ENCODE measurements around the gene ZFP1. TPM values are rescaled to one million over a fixed set of nuclear protein-coding genes. Genes with fewer than 3 reads are reported as not detected.
A peak's percentile ranks its signal among the peaks of the same experiment; 100 is the strongest.

ZFP1 gene
- total RNA-seq, 1 donor from 2014 or later = 21.8 TPM

- Mint-ChIP-seq H3K36me3 (peaks cover 13% of the 10 kb centered on the region), H3K4me1 (peaks cover 19% of the 10 kb centered on the region), H3K9me3 (peaks cover 6% of the 10 kb centered on the region), H3K4me3 (no peak overlapping the region), H3K27ac (no peak overlapping the region), H3K27me3 (ENCODE audit: low read depth) (no peaks in the 10 kb centered on the region)
- no peak for TF ChIP-seq CTCF (IDR thresholded peaks at IDR 0.05; ENCODE audit: unreplicated experiment)
- DNase-seq (ENCODE audit: low spot score in 2 of 2, unreplicated experiment in 2 of 2) = no peak
These were observed 40.8 kb upstream of the ZFP1 start for GRCh38 chr16:75107505-75107904.

DNA sequence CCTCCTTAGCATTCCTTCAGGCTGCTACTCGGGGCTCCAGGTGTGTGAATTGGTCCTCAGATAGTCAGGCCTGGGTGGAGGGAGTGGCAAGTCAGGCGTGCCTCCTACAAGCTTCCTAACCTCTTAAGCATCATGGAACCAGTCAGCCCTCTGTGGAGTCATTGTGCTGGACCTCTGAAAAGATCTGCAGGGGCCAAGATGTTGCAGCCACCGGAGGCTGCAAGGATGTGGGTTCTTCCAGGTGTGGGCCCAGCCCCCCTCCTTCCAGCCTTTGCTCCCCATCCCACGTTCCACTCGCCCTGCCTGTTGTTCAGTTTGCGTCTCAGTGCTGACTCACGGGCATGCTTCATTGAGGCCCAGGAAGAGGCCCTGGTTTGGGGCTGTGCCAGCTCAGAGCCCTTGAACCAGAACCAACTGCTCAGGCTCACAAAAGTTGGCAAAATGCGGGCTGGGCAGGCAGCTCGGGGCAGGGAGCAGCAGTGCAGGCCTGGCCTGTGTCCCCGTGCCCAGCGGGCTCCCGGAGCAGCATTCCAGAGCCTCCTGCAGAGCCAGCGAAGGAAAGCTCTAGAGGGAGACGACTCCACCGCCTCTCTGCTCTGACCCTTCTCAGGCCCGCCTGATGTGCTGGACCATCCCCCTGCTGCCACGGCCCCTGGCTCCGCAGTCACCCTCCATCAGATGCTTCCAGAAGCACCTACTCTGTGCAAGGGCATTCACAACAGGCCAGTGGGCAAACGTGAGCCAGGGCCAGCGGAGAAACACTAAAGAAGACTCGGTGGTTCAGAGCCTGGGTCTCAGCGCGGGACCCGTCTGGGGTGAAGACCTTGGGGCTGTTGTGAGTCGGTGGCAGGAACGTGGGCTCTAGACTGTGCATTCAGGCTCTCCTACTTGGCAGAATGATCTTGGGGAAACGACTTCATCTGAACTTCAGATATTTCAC is 39.3 kb upstream of the ZFP1 start:
- peaks cover 4% of the 10 kb centered on the region for H3K9me3 Mint-ChIP-seq
- H3K4me1 Mint-ChIP-seq = peaks cover 23% of the 10 kb centered on the region
- no peaks in the 10 kb centered on the region for H3K27me3 Mint-ChIP-seq (ENCODE audit: low read depth)
- peak overlapping the region; percentile 2 for H3K27ac Mint-ChIP-seq
- no peak for DNase-seq (ENCODE audit: low spot score in 2 of 2, unreplicated experiment in 2 of 2)
- H3K4me3 Mint-ChIP-seq = no peak overlapping the region
- peaks cover 11% of the 10 kb centered on the region for H3K36me3 Mint-ChIP-seq
- TF ChIP-seq CTCF (IDR thresholded peaks at IDR 0.05; ENCODE audit: unreplicated experiment) = no peak

- no peaks in the 10 kb centered on the region for H3K9me3 Mint-ChIP-seq
- peaks cover 4% of the 10 kb centered on the region for H3K36me3 Mint-ChIP-seq
- peaks cover 23% of the 10 kb centered on the region for H3K4me1 Mint-ChIP-seq
- H3K27ac Mint-ChIP-seq = peak overlapping the region; percentile 80
- no peaks in the 10 kb centered on the region for H3K27me3 Mint-ChIP-seq (ENCODE audit: low read depth)
- no peak for DNase-seq (ENCODE audit: low spot score in 2 of 2, unreplicated experiment in 2 of 2)
- H3K4me3 Mint-ChIP-seq = no peak overlapping the region
- no peak for TF ChIP-seq CTCF (IDR thresholded peaks at IDR 0.05; ENCODE audit: unreplicated experiment)
These were observed 38.5 kb upstream of the ZFP1 start for GRCh38 chr16:75109732-75110243.

- Mint-ChIP-seq H3K4me3 (peak overlapping the region; percentile 47), H3K9me3 (no peaks in the 10 kb centered on the region), H3K27me3 (ENCODE audit: low read depth) (no peaks in the 10 kb centered on the region), H3K27ac (peak overlapping the region; percentile 80), H3K36me3 (peaks cover 3% of the 10 kb centered on the region), H3K4me1 (peaks cover 23% of the 10 kb centered on the region)
- peak; percentile 67 to 85 for DNase-seq (ENCODE audit: low spot score in 2 of 2, unreplicated experiment in 2 of 2)
- peak; percentile 71 for TF ChIP-seq CTCF (IDR thresholded peaks at IDR 0.05; ENCODE audit: unreplicated experiment)
These were observed 37.4 kb upstream of the ZFP1 start for GRCh38 chr16:75110637-75111513.

GRCh38 chr16:75111514-75111940 is 36.8 kb upstream of the ZFP1 start:
- peaks cover 23% of the 10 kb centered on the region for H3K4me1 Mint-ChIP-seq
- TF ChIP-seq CTCF (IDR thresholded peaks at IDR 0.05; ENCODE audit: unreplicated experiment) = no peak
- peaks cover 3% of the 10 kb centered on the region for H3K36me3 Mint-ChIP-seq
- H3K27ac Mint-ChIP-seq = no peak overlapping the region
- no peaks in the 10 kb centered on the region for H3K9me3 Mint-ChIP-seq
- H3K27me3 Mint-ChIP-seq (ENCODE audit: low read depth) = no peaks in the 10 kb centered on the region
- H3K4me3 Mint-ChIP-seq = no peak overlapping the region
- DNase-seq (ENCODE audit: low spot score in 2 of 2, unreplicated experiment in 2 of 2) = no peak
